Measurements from ENCODE around the gene TTC39C.
A peak's percentile ranks its signal among the peaks of the same experiment; 100 is the strongest.

TTC39C gene

DNA sequence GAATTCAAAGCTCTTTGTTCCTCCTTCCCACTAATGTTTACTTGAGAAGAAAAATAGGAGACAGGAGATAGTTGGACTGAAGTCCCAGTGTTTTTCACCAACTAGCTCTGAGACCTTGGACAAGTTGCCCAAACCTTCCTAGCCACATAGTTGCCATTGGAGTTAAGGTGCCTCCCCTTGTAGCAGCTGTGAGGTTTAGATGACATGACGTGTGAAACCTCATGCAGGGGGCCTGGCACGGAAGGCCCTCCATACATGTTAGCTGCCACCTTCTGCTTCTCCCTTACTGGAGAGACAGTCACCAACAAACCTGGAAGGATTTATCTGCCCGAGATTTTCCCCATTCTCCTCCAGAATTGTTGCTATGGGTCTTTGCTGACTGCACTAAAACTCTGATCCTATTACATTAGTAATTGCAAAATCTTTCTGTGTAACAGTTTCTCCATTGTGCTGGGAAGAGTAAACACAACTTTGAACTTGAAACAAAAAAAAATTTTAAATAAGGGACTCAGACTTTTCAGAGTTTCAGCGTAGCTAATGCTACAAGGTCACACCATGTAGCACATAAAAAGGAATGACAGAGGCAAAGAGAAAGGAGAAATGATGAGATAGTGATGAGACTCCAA lies 100.5 kb downstream of the TTC39C start:
- TF ChIP-seq, protein P1, sequence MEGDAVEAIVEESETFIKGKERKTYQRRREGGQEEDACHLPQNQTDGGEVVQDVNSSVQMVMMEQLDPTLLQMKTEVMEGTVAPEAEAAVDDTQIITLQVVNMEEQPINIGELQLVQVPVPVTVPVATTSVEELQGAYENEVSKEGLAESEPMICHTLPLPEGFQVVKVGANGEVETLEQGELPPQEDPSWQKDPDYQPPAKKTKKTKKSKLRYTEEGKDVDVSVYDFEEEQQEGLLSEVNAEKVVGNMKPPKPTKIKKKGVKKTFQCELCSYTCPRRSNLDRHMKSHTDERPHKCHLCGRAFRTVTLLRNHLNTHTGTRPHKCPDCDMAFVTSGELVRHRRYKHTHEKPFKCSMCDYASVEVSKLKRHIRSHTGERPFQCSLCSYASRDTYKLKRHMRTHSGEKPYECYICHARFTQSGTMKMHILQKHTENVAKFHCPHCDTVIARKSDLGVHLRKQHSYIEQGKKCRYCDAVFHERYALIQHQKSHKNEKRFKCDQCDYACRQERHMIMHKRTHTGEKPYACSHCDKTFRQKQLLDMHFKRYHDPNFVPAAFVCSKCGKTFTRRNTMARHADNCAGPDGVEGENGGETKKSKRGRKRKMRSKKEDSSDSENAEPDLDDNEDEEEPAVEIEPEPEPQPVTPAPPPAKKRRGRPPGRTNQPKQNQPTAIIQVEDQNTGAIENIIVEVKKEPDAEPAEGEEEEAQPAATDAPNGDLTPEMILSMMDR (conservative IDR thresholded peaks at IDR 0.05): no peak

GRCh38 chr18:24115628-24116027 lies 101.1 kb downstream of the TTC39C start:
- TF ChIP-seq, protein P1 (conservative IDR thresholded peaks at IDR 0.05): no peak
- no peak overlapping the region for H3K27ac ChIP-seq

More for the DNA sequence above, 100.5 kb downstream of the TTC39C start:
- H3K27ac ChIP-seq: no peak overlapping the region

DNA sequence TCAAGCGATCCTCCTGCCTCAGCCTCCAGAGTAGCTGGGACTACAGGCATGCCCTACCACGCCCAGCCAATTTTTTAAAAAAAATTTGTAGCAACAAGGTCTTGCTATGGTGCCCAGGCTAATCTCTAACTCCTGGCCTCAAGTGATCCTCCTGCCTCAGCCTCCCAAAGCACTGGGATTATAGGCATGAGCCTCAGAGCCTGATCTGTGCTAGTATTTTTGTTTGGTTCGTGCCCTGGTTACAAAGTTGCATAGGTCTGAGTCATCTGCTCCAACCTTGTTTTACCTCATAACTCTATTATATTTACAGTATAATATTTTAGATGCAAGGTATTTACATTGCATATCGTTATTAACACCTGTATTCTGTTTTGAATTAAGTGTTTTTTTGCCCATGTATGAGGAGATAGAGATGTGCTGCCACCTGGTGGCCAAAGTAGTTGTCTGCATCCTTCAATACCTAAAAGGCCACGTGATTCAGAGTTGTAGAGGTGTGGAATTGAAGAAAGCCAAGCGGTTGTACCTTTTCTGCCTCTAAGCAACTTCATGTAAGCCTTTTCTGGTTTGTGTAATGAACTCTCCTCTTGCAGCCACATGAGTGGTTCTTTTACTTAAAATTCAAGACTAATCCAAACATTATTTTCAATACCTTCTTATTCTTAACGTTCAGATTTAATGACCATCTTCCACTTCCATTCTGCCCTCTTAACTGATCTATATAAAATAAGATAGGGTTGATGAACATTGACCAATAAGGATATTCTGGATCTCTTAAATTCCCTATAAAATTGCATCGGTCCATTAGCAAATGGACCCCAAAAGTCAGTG lies 104.4 kb downstream of the TTC39C start:
- no peak overlapping the region for H3K27ac ChIP-seq
- TF ChIP-seq, protein P1 (conservative IDR thresholded peaks at IDR 0.05): peak; percentile 89

DNA sequence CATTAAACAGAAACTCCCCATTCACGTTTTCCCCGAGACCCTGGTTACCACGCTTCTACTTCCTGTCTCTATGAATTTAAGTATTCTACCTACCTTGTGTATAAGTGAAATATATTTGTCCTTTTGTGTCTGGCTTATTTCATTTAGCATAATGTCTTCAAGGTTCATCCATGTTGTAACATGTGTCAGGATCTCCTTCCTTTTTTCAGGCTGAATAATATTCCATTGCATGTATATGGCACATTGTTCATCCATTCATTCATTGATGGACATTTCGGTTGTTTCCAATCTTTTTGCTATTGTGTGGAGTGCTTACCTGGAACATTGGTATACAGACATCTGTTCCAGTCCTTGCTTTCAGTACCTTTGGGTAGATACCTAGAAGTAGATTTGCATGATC lies 106.1 kb downstream of the TTC39C start:
- no peak overlapping the region for H3K27ac ChIP-seq
- TF ChIP-seq, protein P1 (conservative IDR thresholded peaks at IDR 0.05): no peak

DNA sequence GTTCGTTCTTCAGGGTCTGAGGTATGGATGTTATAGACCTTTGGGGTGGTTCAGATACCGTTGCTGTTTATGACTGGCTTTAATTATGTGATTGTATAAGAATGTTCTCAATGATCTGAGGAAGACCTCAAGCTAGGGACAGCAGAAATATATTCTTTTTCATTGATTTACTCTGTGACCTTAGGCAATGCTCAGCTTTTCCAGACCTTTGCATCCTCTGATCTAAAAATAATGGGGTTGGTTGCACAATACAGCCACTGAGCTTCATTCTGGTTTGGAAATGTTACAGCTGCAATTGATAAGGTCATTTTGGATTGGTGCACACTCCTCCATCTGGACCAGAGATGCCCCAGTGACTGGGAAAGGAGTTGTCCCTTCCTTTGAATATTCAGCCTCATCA lies 107.1 kb downstream of the TTC39C start:
- no peak overlapping the region for H3K27ac ChIP-seq
- TF ChIP-seq, protein P1 (conservative IDR thresholded peaks at IDR 0.05): no peak

GRCh38 chr18:24126155-24126961 lies 111.8 kb downstream of the TTC39C start:
- TF ChIP-seq, protein P1 (conservative IDR thresholded peaks at IDR 0.05): no peak
- H3K27ac ChIP-seq: no peak overlapping the region

DNA sequence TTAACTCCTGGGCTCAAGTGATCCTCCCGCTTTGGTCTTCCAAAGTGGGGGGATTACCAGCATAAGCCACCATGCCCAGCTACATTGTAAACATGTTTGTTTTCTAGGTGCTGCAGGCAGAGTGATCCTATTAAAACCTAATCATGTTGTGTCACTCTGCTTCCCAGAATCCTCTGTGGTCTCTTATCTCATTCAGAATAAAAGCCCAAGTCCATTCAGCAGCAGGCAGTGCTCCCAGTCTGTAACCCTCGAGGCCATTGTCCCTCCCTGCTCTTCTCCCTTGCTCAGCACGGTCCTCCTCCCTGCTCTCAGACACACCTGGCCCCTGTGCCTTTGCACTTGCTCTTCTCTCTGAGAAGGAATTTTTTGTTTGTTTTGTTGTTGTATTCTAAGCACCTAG lies 113.2 kb downstream of the TTC39C start:
- no peak overlapping the region for H3K27ac ChIP-seq

More for the DNA sequence above, 113.2 kb downstream of the TTC39C start:
- TF ChIP-seq, protein P1 (conservative IDR thresholded peaks at IDR 0.05): no peak
